ENCODE measurements around the gene AJAP1. TPM values are rescaled to one million over a fixed set of nuclear protein-coding genes. Genes with fewer than 3 reads are reported as not detected.

The AJAP1 gene
- total RNA-seq, 6 experiments from 2014 or later = not detected

GRCh38 chr1:4728319-4729089 is 74.1 kb downstream of the AJAP1 start:
- TF ChIP-seq, protein P1, sequence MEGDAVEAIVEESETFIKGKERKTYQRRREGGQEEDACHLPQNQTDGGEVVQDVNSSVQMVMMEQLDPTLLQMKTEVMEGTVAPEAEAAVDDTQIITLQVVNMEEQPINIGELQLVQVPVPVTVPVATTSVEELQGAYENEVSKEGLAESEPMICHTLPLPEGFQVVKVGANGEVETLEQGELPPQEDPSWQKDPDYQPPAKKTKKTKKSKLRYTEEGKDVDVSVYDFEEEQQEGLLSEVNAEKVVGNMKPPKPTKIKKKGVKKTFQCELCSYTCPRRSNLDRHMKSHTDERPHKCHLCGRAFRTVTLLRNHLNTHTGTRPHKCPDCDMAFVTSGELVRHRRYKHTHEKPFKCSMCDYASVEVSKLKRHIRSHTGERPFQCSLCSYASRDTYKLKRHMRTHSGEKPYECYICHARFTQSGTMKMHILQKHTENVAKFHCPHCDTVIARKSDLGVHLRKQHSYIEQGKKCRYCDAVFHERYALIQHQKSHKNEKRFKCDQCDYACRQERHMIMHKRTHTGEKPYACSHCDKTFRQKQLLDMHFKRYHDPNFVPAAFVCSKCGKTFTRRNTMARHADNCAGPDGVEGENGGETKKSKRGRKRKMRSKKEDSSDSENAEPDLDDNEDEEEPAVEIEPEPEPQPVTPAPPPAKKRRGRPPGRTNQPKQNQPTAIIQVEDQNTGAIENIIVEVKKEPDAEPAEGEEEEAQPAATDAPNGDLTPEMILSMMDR (IDR thresholded peaks at IDR 0.05) = no peak
- no peaks in the 10 kb centered on the region for H3K36me3 Mint-ChIP-seq (ENCODE audit: low read depth)
- H3K27me3 Mint-ChIP-seq (ENCODE audit: insufficient read depth) = peaks cover 5% of the 10 kb centered on the region
- DNase-seq = no peak
- no peaks in the 10 kb centered on the region for H3K4me1 Mint-ChIP-seq (ENCODE audit: low read depth)
- no peak overlapping the region for H3K4me3 Mint-ChIP-seq
- peaks cover 77% of the 10 kb centered on the region for H3K9me3 Mint-ChIP-seq
- H3K27ac Mint-ChIP-seq = no peak overlapping the region

- peaks cover 75% of the 10 kb centered on the region for H3K9me3 Mint-ChIP-seq
- no peak for DNase-seq
- no peak overlapping the region for H3K27ac Mint-ChIP-seq
- no peaks in the 10 kb centered on the region for H3K36me3 Mint-ChIP-seq (ENCODE audit: low read depth)
- peaks cover 5% of the 10 kb centered on the region for H3K27me3 Mint-ChIP-seq (ENCODE audit: insufficient read depth)
- TF ChIP-seq, protein P1 (IDR thresholded peaks at IDR 0.05) = no peak
- no peak overlapping the region for H3K4me3 Mint-ChIP-seq
- H3K4me1 Mint-ChIP-seq (ENCODE audit: low read depth) = no peaks in the 10 kb centered on the region
Observed at GRCh38 chr1:4729090-4729471, 74.7 kb downstream of the AJAP1 start.

- no peaks in the 10 kb centered on the region for H3K36me3 Mint-ChIP-seq (ENCODE audit: low read depth)
- no peaks in the 10 kb centered on the region for H3K4me1 Mint-ChIP-seq (ENCODE audit: low read depth)
- DNase-seq = no peak
- H3K27me3 Mint-ChIP-seq (ENCODE audit: insufficient read depth) = peaks cover 5% of the 10 kb centered on the region
- no peak overlapping the region for H3K27ac Mint-ChIP-seq
- TF ChIP-seq, protein P1 (IDR thresholded peaks at IDR 0.05) = no peak
- no peak overlapping the region for H3K4me3 Mint-ChIP-seq
- peaks cover 78% of the 10 kb centered on the region for H3K9me3 Mint-ChIP-seq
Observed at GRCh38 chr1:4730078-4730477, 75.7 kb downstream of the AJAP1 start.

DNA sequence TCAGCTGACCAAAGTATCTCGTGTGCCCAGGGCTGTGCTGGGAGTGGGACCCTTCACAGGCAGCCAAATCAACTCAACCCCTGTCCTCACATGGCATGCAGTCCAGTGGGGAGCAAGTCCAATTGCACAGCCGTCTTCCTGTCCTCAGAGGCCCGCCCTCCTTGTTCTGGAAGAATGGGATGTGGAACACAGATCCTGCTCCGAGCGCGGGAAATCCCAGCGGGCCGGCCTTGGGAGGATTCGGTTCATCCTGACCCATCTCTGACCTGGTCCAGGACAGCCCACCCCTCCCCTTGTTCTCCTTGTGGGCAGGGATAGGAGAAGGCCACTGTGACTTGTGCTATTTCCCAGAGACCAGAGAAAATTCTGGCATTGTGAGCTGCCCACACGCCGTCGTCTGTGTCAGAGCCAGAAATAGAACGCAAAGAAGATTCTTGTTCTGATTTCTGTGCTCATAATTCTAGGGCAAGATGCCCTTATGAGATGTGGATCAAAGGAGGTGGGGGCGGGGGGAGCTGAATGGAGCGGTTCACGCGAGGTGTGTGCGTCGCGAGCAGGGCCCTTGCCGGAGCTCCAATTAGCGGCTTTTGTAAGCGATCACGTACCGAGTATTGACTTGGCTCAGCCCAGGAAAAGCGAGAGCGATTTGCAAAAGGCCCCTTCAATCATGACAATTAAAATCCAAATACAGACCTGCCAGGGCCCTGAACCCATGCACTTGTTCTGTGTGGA is 79.2 kb downstream of the AJAP1 start:
- Mint-ChIP-seq H3K36me3 (ENCODE audit: low read depth) (no peaks in the 10 kb centered on the region), H3K4me3 (no peak overlapping the region), H3K27me3 (ENCODE audit: insufficient read depth) (peaks cover 5% of the 10 kb centered on the region), H3K4me1 (ENCODE audit: low read depth) (no peaks in the 10 kb centered on the region), H3K27ac (no peak overlapping the region), H3K9me3 (peaks cover 68% of the 10 kb centered on the region)
- TF ChIP-seq, protein P1 (IDR thresholded peaks at IDR 0.05) = no peak
- DNase-seq = no peak

DNA sequence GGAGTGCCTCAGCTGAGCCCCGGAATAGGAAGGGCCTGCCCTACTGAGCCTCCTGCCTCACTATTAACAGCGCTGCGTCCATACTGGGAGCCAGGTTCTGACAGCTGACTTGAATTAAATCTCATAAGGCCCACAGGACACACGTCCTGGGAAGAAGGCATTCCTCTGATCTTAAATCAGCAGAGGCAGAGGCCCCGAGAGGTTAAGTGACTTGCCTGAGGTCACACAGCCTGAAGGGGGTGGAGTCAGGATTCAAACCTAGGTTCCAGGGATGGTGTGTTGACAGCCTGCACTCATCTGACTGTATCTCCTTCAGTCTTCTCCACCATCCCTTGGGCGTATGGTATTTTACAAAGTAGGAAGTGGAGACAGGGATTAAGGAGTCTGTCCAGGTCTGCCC is 79.8 kb downstream of the AJAP1 start:
- TF ChIP-seq, protein P1 (IDR thresholded peaks at IDR 0.05) = no peak
- DNase-seq = no peak
- H3K9me3 Mint-ChIP-seq = peaks cover 68% of the 10 kb centered on the region
- peaks cover 3% of the 10 kb centered on the region for H3K27me3 Mint-ChIP-seq (ENCODE audit: insufficient read depth)
- no peaks in the 10 kb centered on the region for H3K36me3 Mint-ChIP-seq (ENCODE audit: low read depth)
- no peaks in the 10 kb centered on the region for H3K4me1 Mint-ChIP-seq (ENCODE audit: low read depth)
- H3K27ac Mint-ChIP-seq = no peak overlapping the region
- H3K4me3 Mint-ChIP-seq = no peak overlapping the region
